ENCODE results near the gene KRT8. TPM values are rescaled to one million over a fixed set of nuclear protein-coding genes. Genes with fewer than 3 reads are reported as not detected.

The KRT8 gene
- total and polyA plus RNA-seq, 2 of the 13 experiments (the other 11 are each of a cell fraction or from before 2014, with no cell fraction given): 498 to 718 TPM

DNA sequence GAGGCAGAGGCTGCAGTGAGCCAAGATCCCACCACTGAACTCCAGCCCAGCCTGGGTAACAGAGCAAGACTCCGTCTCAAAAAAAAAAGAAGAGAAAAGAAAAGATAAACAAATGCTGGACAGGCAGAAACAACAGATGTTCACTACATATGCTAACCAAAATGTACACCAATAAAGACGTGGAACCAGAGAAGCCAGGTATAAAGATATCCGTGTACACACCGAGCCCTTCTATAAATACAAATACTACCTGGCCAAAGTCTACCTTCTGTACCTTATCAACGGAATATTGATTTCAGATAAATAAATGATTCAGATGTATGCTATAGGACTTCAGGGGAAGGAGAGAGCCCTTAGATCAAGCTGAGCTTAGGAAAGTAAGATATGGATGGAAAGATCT, 10.8 kb upstream of the KRT8 start:
- Histone ChIP-seq H3K4me1 (ENCODE audit: insufficient read depth, low read length) (peaks cover 69% of the 10 kb centered on the region), H3K36me3 (replicated peaks in 1 of 2; ENCODE audit: control insufficient read depth in 1 of 2, insufficient read depth in 2 of 2, low read length in 2 of 2) (no peaks in the 10 kb centered on the region), H4K20me1 (ENCODE audit: insufficient read depth, low read length) (no peaks in the 10 kb centered on the region), H3K4me3 (replicated peaks in 1 of 3; ENCODE audit: insufficient read depth in 1 of 3, low read depth in 2 of 3, low read length in 3 of 3) (no peak overlapping the region), H3K9me3 (ENCODE audit: low read length) (no peaks in the 10 kb centered on the region), H3K27me3 (ENCODE audit: control insufficient read depth in 1 of 2, insufficient read depth in 2 of 2, low read length in 2 of 2) (no peaks in the 10 kb centered on the region), H2AFZ (ENCODE audit: low read length) (no peak overlapping the region), H3K4me2 (ENCODE audit: low read depth, low read length) (no peak overlapping the region), H3K27ac (ENCODE audit: extremely low read length, insufficient read depth, low read length) (no peak overlapping the region), H3K9ac (ENCODE audit: insufficient read depth, low read depth, low read length) (no peak overlapping the region; the same call in 1 of the 2 replicates), H3K79me2 (ENCODE audit: insufficient read depth, low read length) (no peaks in the 10 kb centered on the region)
- WGBS (ENCODE audit: low lambda C conversion rate): 19% methylated on average over 5 of the region's 5 CpGs
- no peak for TF ChIP-seq ZNF543 (CRISPR knock-in tag; IDR thresholded peaks at IDR 0.05)
- no peak for TF ChIP-seq ONECUT2 (CRISPR knock-in tag; IDR thresholded peaks at IDR 0.05)
- TF ChIP-seq ZNF292 (CRISPR knock-in tag; IDR thresholded peaks at IDR 0.05; ENCODE audit: borderline replicate concordance, low read depth): no peak
- TF ChIP-seq ZSCAN31 (CRISPR knock-in tag; IDR thresholded peaks at IDR 0.05; ENCODE audit: low read depth): no peak
- TF ChIP-seq, protein P1, sequence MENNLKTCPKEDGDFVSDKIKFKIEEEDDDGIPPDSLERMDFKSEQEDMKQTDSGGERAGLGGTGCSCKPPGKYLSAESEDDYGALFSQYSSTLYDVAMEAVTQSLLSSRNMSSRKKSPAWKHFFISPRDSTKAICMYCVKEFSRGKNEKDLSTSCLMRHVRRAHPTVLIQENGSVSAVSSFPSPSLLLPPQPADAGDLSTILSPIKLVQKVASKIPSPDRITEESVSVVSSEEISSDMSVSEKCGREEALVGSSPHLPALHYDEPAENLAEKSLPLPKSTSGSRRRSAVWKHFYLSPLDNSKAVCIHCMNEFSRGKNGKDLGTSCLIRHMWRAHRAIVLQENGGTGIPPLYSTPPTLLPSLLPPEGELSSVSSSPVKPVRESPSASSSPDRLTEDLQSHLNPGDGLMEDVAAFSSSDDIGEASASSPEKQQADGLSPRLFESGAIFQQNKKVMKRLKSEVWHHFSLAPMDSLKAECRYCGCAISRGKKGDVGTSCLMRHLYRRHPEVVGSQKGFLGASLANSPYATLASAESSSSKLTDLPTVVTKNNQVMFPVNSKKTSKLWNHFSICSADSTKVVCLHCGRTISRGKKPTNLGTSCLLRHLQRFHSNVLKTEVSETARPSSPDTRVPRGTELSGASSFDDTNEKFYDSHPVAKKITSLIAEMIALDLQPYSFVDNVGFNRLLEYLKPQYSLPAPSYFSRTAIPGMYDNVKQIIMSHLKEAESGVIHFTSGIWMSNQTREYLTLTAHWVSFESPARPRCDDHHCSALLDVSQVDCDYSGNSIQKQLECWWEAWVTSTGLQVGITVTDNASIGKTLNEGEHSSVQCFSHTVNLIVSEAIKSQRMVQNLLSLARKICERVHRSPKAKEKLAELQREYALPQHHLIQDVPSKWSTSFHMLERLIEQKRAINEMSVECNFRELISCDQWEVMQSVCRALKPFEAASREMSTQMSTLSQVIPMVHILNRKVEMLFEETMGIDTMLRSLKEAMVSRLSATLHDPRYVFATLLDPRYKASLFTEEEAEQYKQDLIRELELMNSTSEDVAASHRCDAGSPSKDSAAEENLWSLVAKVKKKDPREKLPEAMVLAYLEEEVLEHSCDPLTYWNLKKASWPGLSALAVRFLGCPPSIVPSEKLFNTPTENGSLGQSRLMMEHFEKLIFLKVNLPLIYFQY (CRISPR knock-in tag; IDR thresholded peaks at IDR 0.05; ENCODE audit: borderline replicate concordance): no peak
- no peak for TF ChIP-seq CCDC6 (CRISPR knock-in tag; IDR thresholded peaks at IDR 0.05)
- TF ChIP-seq, protein P2, sequence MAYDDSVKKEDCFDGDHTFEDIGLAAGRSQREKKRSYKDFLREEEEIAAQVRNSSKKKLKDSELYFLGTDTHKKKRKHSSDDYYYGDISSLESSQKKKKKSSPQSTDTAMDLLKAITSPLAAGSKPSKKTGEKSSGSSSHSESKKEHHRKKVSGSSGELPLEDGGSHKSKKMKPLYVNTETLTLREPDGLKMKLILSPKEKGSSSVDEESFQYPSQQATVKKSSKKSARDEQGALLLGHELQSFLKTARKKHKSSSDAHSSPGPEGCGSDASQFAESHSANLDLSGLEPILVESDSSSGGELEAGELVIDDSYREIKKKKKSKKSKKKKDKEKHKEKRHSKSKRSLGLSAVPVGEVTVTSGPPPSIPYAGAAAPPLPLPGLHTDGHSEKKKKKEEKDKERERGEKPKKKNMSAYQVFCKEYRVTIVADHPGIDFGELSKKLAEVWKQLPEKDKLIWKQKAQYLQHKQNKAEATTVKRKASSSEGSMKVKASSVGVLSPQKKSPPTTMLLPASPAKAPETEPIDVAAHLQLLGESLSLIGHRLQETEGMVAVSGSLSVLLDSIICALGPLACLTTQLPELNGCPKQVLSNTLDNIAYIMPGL (CRISPR knock-in tag; IDR thresholded peaks at IDR 0.05; ENCODE audit: borderline replicate concordance in 1 of 2, low read depth in 1 of 2): no peak
- no peak for TF ChIP-seq ZNF205 (CRISPR knock-in tag; IDR thresholded peaks at IDR 0.05)
- intact Hi-C loops (cut with micrococcal nuclease; ENCODE audit: unreplicated experiment): no loop called here
- DNase-seq (ENCODE audit: low spot score): no peak
- no peak for ATAC-seq
- in situ Hi-C loops (cut with HindIII; ENCODE audit: extremely low pct_ligation_motif_present, low pct_unique_long_range_greater_than_20kb): no loop called here
- POLR2A ChIA-PET: interaction anchor here (1.2 to 4.4 kb wide), 4 partner anchors 10 to 31 kb away, joined by 3 to 28 read pairs (median 16); partner anchors contain the start of gene KRT8
- CTCF ChIA-PET (ENCODE audit: low intra/inter-chr PET ratio, low total read pairs): no interaction called here
- no TSS peak for BruUV-seq (replicated peaks)
- FAIRE-seq: no peak
